H1 (cell line): Measurements from ENCODE around the gene ERC1. TPM values are rescaled to one million over a fixed set of nuclear protein-coding genes. Genes with fewer than 3 reads are reported as not detected.

Source experiments
- CTCF ChIA-PET: fragments of 300-600 bp; sonication (Branson Sonifier 250); formaldehyde crosslinking; loops from one replicate; lab custom pipeline; 2021; ENCODE audit not compliant: partially characterized antibody; lab: Charles Lee
- POLR2A ChIA-PET: fragments of 300-600 bp; sonication (Branson Sonifier 250); formaldehyde crosslinking; loops from one replicate; lab custom pipeline; 2021; ENCODE audit warnings: inconsistent platforms; ENCODE audit not compliant: partially characterized antibody; lab: Charles Lee
- DNase-seq, 2 experiments: peaks; one replicate each; pipeline versions ENCODE4 v3.0.0 to v3.0.0-alpha.2; 2010 to 2022; ENCODE audit warnings: low spot score in 2 of 2, low read depth in 1 of 2, mixed read lengths in 1 of 2
- FAIRE-seq: peaks from 2 replicates; lab custom pipeline; 2011; peaks lifted over from hg19 to GRCh38; lab: Jason Lieb, UNC
- H2AFZ ChIP-seq: 2 replicates; pipeline ENCODE4 v1.8.1; 2012; ENCODE audit warnings: low read length, inconsistent platforms
- H2AK5ac ChIP-seq: 2 replicates; pipeline ENCODE4 v1.6.1; 2013; ENCODE audit warnings: low read depth, low read length
- H2BK120ac ChIP-seq: replicated peaks from 2 replicates; pipeline ENCODE3; 2013; ENCODE audit warnings: low read depth, low read length, inconsistent platforms
- H2BK12ac ChIP-seq: 2 replicates; pipeline ENCODE4 v1.6.1; 2013; ENCODE audit warnings: low read depth, low read length
- H2BK15ac ChIP-seq: 2 replicates; pipeline ENCODE4 v1.6.1; 2013; ENCODE audit warnings: low read length
- H2BK20ac ChIP-seq: 2 replicates; pipeline ENCODE4 v1.6.1; 2013; ENCODE audit warnings: low read length
- H2BK5ac ChIP-seq: 2 replicates; pipeline ENCODE4 v1.6.1; 2013; ENCODE audit warnings: low read depth, low read length
- H3K14ac ChIP-seq: 2 replicates; pipeline ENCODE4 v1.6.1; 2013; ENCODE audit warnings: inconsistent platforms; ENCODE audit not compliant: insufficient read length
- H3K18ac ChIP-seq: 2 replicates; pipeline ENCODE4 v1.6.1; 2013; ENCODE audit warnings: low read length; ENCODE audit errors: extremely low read depth
- H3K23ac ChIP-seq: 2 replicates; pipeline ENCODE4 v1.6.1; 2013; ENCODE audit warnings: inconsistent platforms; ENCODE audit not compliant: insufficient read length
- H3K23me2 ChIP-seq: 2 replicates; pipeline ENCODE4 v1.6.1; 2013; ENCODE audit warnings: low read depth, low read length
- H3K27ac ChIP-seq: 2 replicates; pipeline ENCODE4 v1.6.1; 2011; ENCODE audit warnings: low read depth, low read length, inconsistent platforms
- H3K27me3 ChIP-seq, 4 experiments: replicated peaks in 1 of 4; 1 replicate in 1 of 4; 2 replicates in 3 of 4; pipeline versions ENCODE4 v1.6.1 to v1.8.1; 2011 to 2013; ENCODE audit warnings: low read length in 3 of 4, mild to moderate bottlenecking in 3 of 4, inconsistent platforms in 2 of 4, mixed read lengths in 2 of 4, moderate library complexity in 1 of 4; ENCODE audit not compliant: control insufficient read depth in 3 of 4, insufficient read depth in 3 of 4; ENCODE audit errors: extremely low read depth in 1 of 4
- H3K36me3 ChIP-seq, 4 experiments: 2 replicates each; pipeline versions ENCODE4 v1.6.1 to v1.8.1; 2011 to 2013; ENCODE audit warnings: mild to moderate bottlenecking in 4 of 4, low read length in 3 of 4, moderate library complexity in 2 of 4, control low read depth in 1 of 4, inconsistent platforms in 1 of 4; ENCODE audit not compliant: insufficient read depth in 4 of 4, control insufficient read depth in 2 of 4
- H3K4ac ChIP-seq: replicated peaks from 2 replicates; pipeline ENCODE3; 2013; ENCODE audit warnings: low read length, low read depth, mixed read lengths, inconsistent platforms; ENCODE audit not compliant: insufficient read length
- H3K4me1 ChIP-seq, 4 experiments: replicated peaks in 1 of 4; 1 replicate in 1 of 4; 2 replicates in 3 of 4; pipeline versions ENCODE4 v1.6.1 to v1.8.1; 2011 to 2013; ENCODE audit warnings: low read length in 3 of 4, inconsistent platforms in 2 of 4, mixed read lengths in 1 of 4; ENCODE audit not compliant: insufficient read depth in 4 of 4, control insufficient read depth in 3 of 4
- H3K4me2 ChIP-seq, 2 experiments: 2 replicates each; pipeline versions ENCODE4 v1.6.1 to v1.8.1; 2011 to 2013; ENCODE audit warnings: low read depth in 2 of 2, low read length in 2 of 2, control low read depth in 1 of 2, inconsistent platforms in 1 of 2, mild to moderate bottlenecking in 1 of 2; ENCODE audit not compliant: insufficient read depth in 1 of 2
- H3K4me3 ChIP-seq, 4 experiments: fragments of 200-600, 300-600 bp in 1 of 4; sonication (generic), shearing (Covaris generic), sonication (Bioruptor Twin) in 1 of 4; 2 replicates each; pipeline versions ENCODE4 v1.5.1 to v1.8.1; 2011 to 2016; ENCODE audit warnings: low read length in 4 of 4, low read depth in 3 of 4, control low read depth in 2 of 4, inconsistent platforms in 2 of 4, mild to moderate bottlenecking in 2 of 4, mixed read lengths in 1 of 4, moderate library complexity in 1 of 4; ENCODE audit not compliant: insufficient read depth in 2 of 4; ENCODE audit errors: extremely low read depth in 1 of 4
- H3K56ac ChIP-seq: replicated peaks from 2 replicates; pipeline ENCODE3; 2013; ENCODE audit warnings: low read depth, mild to moderate bottlenecking, mixed read lengths, low read length, inconsistent platforms; ENCODE audit not compliant: insufficient read length
- H3K79me1 ChIP-seq: 2 replicates; pipeline ENCODE4 v1.6.1; 2013; ENCODE audit warnings: low read depth, low read length, control low read depth
- H3K79me2 ChIP-seq, 2 experiments: 2 replicates each; pipeline versions ENCODE4 v1.6.1 to v1.8.1; 2012 to 2013; ENCODE audit warnings: low read length in 2 of 2, mild to moderate bottlenecking in 2 of 2, inconsistent platforms in 1 of 2; ENCODE audit not compliant: insufficient read depth in 2 of 2, control insufficient read depth in 1 of 2
- H3K9ac ChIP-seq, 4 experiments: replicated peaks in 1 of 4; 1 replicate in 1 of 4; 2 replicates in 3 of 4; pipeline versions ENCODE4 v1.6.1 to v1.8.1; 2011 to 2013; ENCODE audit warnings: low read depth in 3 of 4, low read length in 3 of 4, control low read depth in 2 of 4, mild to moderate bottlenecking in 2 of 4, moderate library complexity in 2 of 4, inconsistent platforms in 1 of 4; ENCODE audit errors: extremely low read depth in 1 of 4
- H3K9me3 ChIP-seq, 2 experiments: 2 replicates each; pipeline versions ENCODE4 v1.6.1 to v1.8.1; 2012 to 2013; ENCODE audit warnings: mild to moderate bottlenecking in 2 of 2, moderate library complexity in 2 of 2, control low read depth in 1 of 2, inconsistent platforms in 1 of 2, low read depth in 1 of 2, low read length in 1 of 2, mixed read lengths in 1 of 2; ENCODE audit not compliant: insufficient read depth in 2 of 2
- H4K20me1 ChIP-seq, 2 experiments: replicated peaks in 1 of 2; 2 replicates each; pipeline versions ENCODE3 to v1.8.1; 2011 to 2013; ENCODE audit warnings: inconsistent platforms in 2 of 2, low read length in 2 of 2, mild to moderate bottlenecking in 1 of 2; ENCODE audit not compliant: insufficient read depth in 2 of 2, control insufficient read depth in 1 of 2
- H4K5ac ChIP-seq: 2 replicates; pipeline ENCODE4 v1.6.1; 2013; ENCODE audit warnings: low read length, low read depth, mixed read lengths, inconsistent platforms; ENCODE audit not compliant: insufficient read length
- H4K8ac ChIP-seq: 2 replicates; pipeline ENCODE4 v1.8.0; 2013; ENCODE audit warnings: mild to moderate bottlenecking, moderate library complexity, low read length, inconsistent platforms; ENCODE audit not compliant: insufficient read depth; ENCODE audit errors: extremely low read depth
- H4K91ac ChIP-seq: replicated peaks from 2 replicates; pipeline ENCODE3; 2013; ENCODE audit warnings: low read length, mixed read lengths, inconsistent platforms; ENCODE audit not compliant: insufficient read length
- CBX8 ChIP-seq: fragments of 300-800, 300-1000 bp; sonication (generic); IDR thresholded peaks from 2 replicates; pipeline ENCODE4 v1.7.1; 2016; ENCODE audit warnings: low read depth, low read length, borderline replicate concordance
- CTCF ChIP-seq, 3 experiments: IDR thresholded peaks; 1 replicate in 2 of 3; 2 replicates in 1 of 3; pipeline versions ENCODE4 v1.5.1 to v1.6.1; 2011; ENCODE audit warnings: low read length in 3 of 3, mild to moderate bottlenecking in 3 of 3, inconsistent platforms in 2 of 3, low read depth in 1 of 3, moderate library complexity in 1 of 3; ENCODE audit not compliant: insufficient read depth in 1 of 3; ENCODE audit errors: control extremely low read depth in 1 of 3
- RAD21 ChIP-seq, 2 experiments: IDR thresholded peaks in 1 of 2; conservative IDR thresholded peaks in 1 of 2; 2 replicates each; pipeline ENCODE4 v1.6.1; 2011; ENCODE audit warnings: low read depth in 2 of 2, low read length in 2 of 2, improper control_type of control experiment in 1 of 2, inconsistent platforms in 1 of 2, mild to moderate bottlenecking in 1 of 2, moderate library complexity in 1 of 2
- WGBS, 2 experiments: shearing (Covaris generic) in 1 of 2; methylation state at CpG; one replicate each; pipeline versions ENCODE4 v1.1.6 to v1.1.7; 2013 to 2015; ENCODE audit warnings: low lambda C conversion rate in 2 of 2, mixed read lengths in 2 of 2, inconsistent platforms in 1 of 2, low coverage in 1 of 2, missing lambda C conversion rate in 1 of 2; ENCODE audit not compliant: insufficient replicate concordance in 2 of 2, insufficient coverage in 1 of 2, insufficient read length in 1 of 2; ENCODE audit errors: extremely low coverage in 1 of 2, missing lambda C conversion rate in 1 of 2; 5-methylcytosine and 5-hydroxymethylcytosine counted together
- polyA plus RNA-seq, 7 experiments: library from polyadenylated mRNA; depleted of rRNA in 3 of 7; stranded (reverse) in 5 of 7; unstranded in 2 of 7; fragments of >200 nt in 5 of 7; fragments of 200-250 nt in 2 of 7; gene quantifications; 1 replicate in 5 of 7; 2 replicates in 1 of 7; 4 replicates in 1 of 7; pipeline versions ENCODE4 v1.2.1 to v1.2.3, GENCODE V29; 2011 to 2013; ENCODE audit warnings: missing spikeins in 2 of 7, mixed read lengths in 2 of 7
- total RNA-seq: library from RNA; stranded (reverse); fragmentation: NEBNext Ultra II Directional; extraction: Animal tissue kit (Norgen Biotek cat#: 25700); gene quantifications from 2 replicates; pipeline ENCODE4 v1.2.1, GENCODE V29; 2021

Gene ERC1
- total and polyA plus RNA-seq, 2 of the 8 experiments (the other 6 are each of a cell fraction or from before 2014, with no cell fraction given), result 7.8 to 45.7 TPM

GRCh38 chr12:1093166-1093751 is 102.2 kb downstream of the ERC1 start:
- H3K23me2 ChIP-seq, result no peaks in the 10 kb centered on the region
- peaks cover 0 to 27% of the 10 kb centered on the region in 2 experiments; a peak in 2 of 4 replicates for H3K79me2 ChIP-seq
- no peak overlapping the region for H2AK5ac ChIP-seq
- no peak overlapping the region for H3K14ac ChIP-seq
- H3K79me1 ChIP-seq, result no peaks in the 10 kb centered on the region; the same call in none of the 2 replicates
- no peak overlapping the region for H4K5ac ChIP-seq
- no peak overlapping the region for H3K23ac ChIP-seq
- no peak overlapping the region for H3K18ac ChIP-seq
- no peak overlapping the region for H2BK120ac ChIP-seq
- H3K56ac ChIP-seq, result no peak overlapping the region
- DNase-seq (no peak), FAIRE-seq (peak; percentile 88)
- H4K91ac ChIP-seq, result no peak overlapping the region
- no peak for TF ChIP-seq CBX8
- TF ChIP-seq CTCF (IDR thresholded peaks at IDR 0.05; ENCODE audit: control extremely low read depth in 1 of 3, insufficient read depth in 1 of 3, low read depth in 1 of 3, low read length in 3 of 3), result peak in 2 of 3 experiments; percentile 56 to 75; a peak in 3 of 4 replicates
- peak; percentile 83 to 85 for TF ChIP-seq RAD21 (IDR thresholded peaks at IDR 0.05 in 1 of 2, conservative IDR thresholded peaks at IDR 0.05 in 1 of 2; ENCODE audit: low read depth in 2 of 2, low read length in 2 of 2)
- no peaks in the 10 kb centered on the region for H3K9me3 ChIP-seq
- no peak overlapping the region for H3K4me3 ChIP-seq
- H2BK12ac ChIP-seq, result no peak overlapping the region
- CTCF ChIA-PET, result interaction anchor here (0.6 to 2.6 kb wide), 41 partner anchors 9 to 563 kb away, joined by 3 to 17 read pairs (median 4); partner anchors contain the start of genes ERC1 and RAD52
- H3K36me3 ChIP-seq, result no peaks in the 10 kb centered on the region
- no peaks in the 10 kb centered on the region for H3K27me3 ChIP-seq
- WGBS, 2 experiments, result 37% methylated on average over 6 of the region's 6 CpGs; no CpG with 5 or more reads in 1 of the 2 experiments
- no peak overlapping the region for H2BK15ac ChIP-seq
- no peak overlapping the region for H2AFZ ChIP-seq
- no peak overlapping the region for H2BK20ac ChIP-seq
- no peak overlapping the region for H3K4me2 ChIP-seq
- POLR2A ChIA-PET, result interaction anchor here (1.0 to 1.5 kb wide), 4 partner anchors 10 to 212 kb away, joined by 3 to 5 read pairs (median 3); partner anchors contain the start of genes ERC1 and RAD52
- H4K20me1 ChIP-seq, result peaks cover 0 to 2% of the 10 kb centered on the region in 2 experiments
- H3K27ac ChIP-seq, result no peak overlapping the region
- H4K8ac ChIP-seq, result no peak overlapping the region
- H3K4me1 ChIP-seq, result no peaks in the 10 kb centered on the region
- no peak overlapping the region for H3K9ac ChIP-seq
- no peak overlapping the region for H2BK5ac ChIP-seq
- H3K4ac ChIP-seq, result no peak overlapping the region
